GM12865 (cell line): Measurements from ENCODE around the gene PIK3CB.

ENCODE experiments used
- DNase-seq: peaks from one replicate; pipeline ENCODE4 v3.0.0; 2010; ENCODE audit warnings: low read depth
- H3K4me3 ChIP-seq: 2 replicates; pipeline ENCODE4 v1.5.1; 2011; ENCODE audit warnings: mild to moderate bottlenecking, low read depth, low read length, control low read depth
- CTCF ChIP-seq: IDR thresholded peaks from 2 replicates; pipeline ENCODE4 v1.5.1; 2011; ENCODE audit warnings: low read length, control low read depth, low read depth, inconsistent platforms; ENCODE audit not compliant: insufficient read depth; ENCODE audit errors: missing control alignments

Gene PIK3CB

GRCh38 chr3:138769616-138770015, 65.1 kb downstream of the PIK3CB start:
- no peak for TF ChIP-seq CTCF
- no peak for DNase-seq
- H3K4me3 ChIP-seq = no peak overlapping the region

GRCh38 chr3:138768946-138769345, 65.8 kb downstream of the PIK3CB start:
- DNase-seq = no peak
- H3K4me3 ChIP-seq = no peak overlapping the region
- no peak for TF ChIP-seq CTCF

- peak; percentile 21 for DNase-seq
- H3K4me3 ChIP-seq = no peak overlapping the region
- TF ChIP-seq CTCF = no peak
Measured at GRCh38 chr3:138768125-138768524, 66.6 kb downstream of the PIK3CB start.

- DNase-seq = no peak
- no peak for TF ChIP-seq CTCF
- no peak overlapping the region for H3K4me3 ChIP-seq
Measured at GRCh38 chr3:138767498-138768104, 67.1 kb downstream of the PIK3CB start.

- no peak for TF ChIP-seq CTCF
- no peak overlapping the region for H3K4me3 ChIP-seq
- no peak for DNase-seq
Measured at GRCh38 chr3:138761002-138761401, 73.7 kb downstream of the PIK3CB start.

- no peak for TF ChIP-seq CTCF
- H3K4me3 ChIP-seq = no peak overlapping the region
- no peak for DNase-seq
Measured at GRCh38 chr3:138748190-138748589, 86.5 kb downstream of the PIK3CB start.

- no peak overlapping the region for H3K4me3 ChIP-seq
- no peak for TF ChIP-seq CTCF
Measured at GRCh38 chr3:138747225-138747624, 87.5 kb downstream of the PIK3CB start.

More at GRCh38 chr3:138747225-138747624, 87.5 kb downstream of the PIK3CB start:
- no peak for DNase-seq
